Heart left ventricle (tissue), 13 donors: ENCODE measurements around the gene ARL5C.

Experiments used
- CTCF ChIP-seq, 12 donors: fragments of 200-600 bp; sonication (generic) in 4 of 12; IDR thresholded peaks; one replicate each; pipeline versions ENCODE4 v1.5.0 to v1.8.0; 2018 to 2022; ENCODE audit warnings: antibody characterized with exemption in 12 of 12, mild to moderate bottlenecking in 5 of 12
- POLR2A ChIP-seq, 2 donors: fragments of 450-650 bp; IDR thresholded peaks; one replicate each; pipeline ENCODE4 v1.6.1; 2017; ENCODE audit warnings: antibody characterized with exemption in 2 of 2, mild to moderate bottlenecking in 2 of 2, moderate library complexity in 2 of 2
- donor health status: ischemic (EF 13 %, LVEDD 7.1; RV severe dilation, severe dysfunction).
- donor health status: DM: no; HTN: yes; CAD: no.
- donor health status: DM: no; HTN: no; CAD: no.
- donor health status: ischemic (EF 25% LVEDD 6.9; RV normal size, moderate dysfunction).
- donor health status: ischemic (EF 25% LVEDD 5.7; RV mildly dilated, moderate dysfunction).
- donor health status: ischemic (EF 35%, LVEDD 5.7; RV mildly dilated, moderate dysfunction).
- donor health status: nonischemic (EF 11% LVEDD 7.7; RV severe dilation, severe dysfunction).
- donor health status: DM: yes; HTN: yes; CAD: no.
- donor health status: PGD.
- donor health status: ischemic (EF 29% LVEDD 5.4; RV normal size, mild dysfunction).
- donor health status: nonischemic (EF 23%, LVEDD 6.1; RV moderate dilation, normal function).

GRCh38 chr17:39191750-39192510, 26.0 kb upstream of the ARL5C start:
- no peak for TF ChIP-seq CTCF (IDR thresholded peaks at IDR 0.05)
- TF ChIP-seq POLR2A (IDR thresholded peaks at IDR 0.05): no peak
